K562 (cell line): ENCODE data around the gene ERF. TPM values are rescaled to one million over a fixed set of nuclear protein-coding genes. Genes with fewer than 3 reads are reported as not detected.

ENCODE experiments used
- CXXC5 ChIP-seq: fragments of 250-450 bp; sonication (Bioruptor Pico); IDR thresholded peaks from 2 replicates; pipeline ENCODE4 v1.8.0; 2022; ENCODE audit warnings: inconsistent platforms, mild to moderate bottlenecking, moderate library complexity
- DPF2 ChIP-seq: fragments of 450-650 bp; IDR thresholded peaks from 2 replicates; pipeline ENCODE4 v1.6.1; 2016
- GTF2E2 ChIP-seq: fragments of 200-800 bp; sonication (Bioruptor generic); IDR thresholded peaks from 2 replicates; pipeline ENCODE4 v1.6.1; 2016; ENCODE audit warnings: missing genetic modification characterization, missing compliant biosample characterization
- HDAC6 ChIP-seq: IDR thresholded peaks from 2 replicates; pipeline ENCODE4 v1.6.1; 2012; ENCODE audit warnings: low read depth, mild to moderate bottlenecking, control low read depth, inconsistent platforms, low read length, moderate library complexity
- LCOR ChIP-seq: sonication (generic); formaldehyde crosslinking; IDR thresholded peaks from 2 replicates; pipeline ENCODE4 v1.8.0; 2022; ENCODE audit warnings: mild to moderate bottlenecking, missing genetic modification reagents
- MXD1 ChIP-seq: fragments of 250-450 bp; sonication (Bioruptor Pico); IDR thresholded peaks from 2 replicates; pipeline ENCODE4 v1.8.0; 2021; ENCODE audit warnings: borderline replicate concordance, mild to moderate bottlenecking, moderate library complexity; ENCODE audit not compliant: poor library complexity, severe bottlenecking
- PHF8 ChIP-seq: fragments of 200-600 bp; sonication (generic); IDR thresholded peaks from 2 replicates; pipeline ENCODE4 v1.6.1; 2012; ENCODE audit warnings: mixed run types, mild to moderate bottlenecking, inconsistent platforms, low read length, moderate library complexity, borderline replicate concordance
- RBFOX2 ChIP-seq: fragments of 200-400 bp; formaldehyde crosslinking; IDR thresholded peaks from 2 replicates; pipeline ENCODE4 v1.6.1; 2017; ENCODE audit warnings: low read depth, mild to moderate bottlenecking, low read length, moderate library complexity
- RBM34 ChIP-seq: fragments of 200-400 bp; formaldehyde crosslinking; IDR thresholded peaks from 2 replicates; pipeline ENCODE4 v1.6.1; 2018; ENCODE audit warnings: low read length, borderline replicate concordance; ENCODE audit not compliant: insufficient read depth
- SIRT6 ChIP-seq: IDR thresholded peaks from one replicate; pipeline ENCODE4 v1.6.1; 2012; ENCODE audit warnings: low read depth, mild to moderate bottlenecking, control low read depth, inconsistent platforms, low read length, moderate library complexity
- STAT5B ChIP-seq: fragments of 250-450 bp; sonication (Bioruptor Pico); IDR thresholded peaks from 2 replicates; pipeline ENCODE4 v1.8.0; 2021; ENCODE audit warnings: mild to moderate bottlenecking, inconsistent platforms
- XRCC5 ChIP-seq: fragments of 200-400 bp; formaldehyde crosslinking; IDR thresholded peaks from 2 replicates; pipeline ENCODE4 v1.6.1; 2017; ENCODE audit warnings: low read depth, mild to moderate bottlenecking, low read length
- YBX1 ChIP-seq: fragments of 450-650 bp; IDR thresholded peaks from 2 replicates; pipeline ENCODE4 v1.7.1; 2016; ENCODE audit warnings: mild to moderate bottlenecking
- ZC3H4 ChIP-seq: sonication (generic); formaldehyde crosslinking; IDR thresholded peaks from 2 replicates; pipeline ENCODE4 v1.9.0; 2021; ENCODE audit warnings: missing genetic modification reagents, borderline replicate concordance
- ZEB2 ChIP-seq: fragments of 450-650 bp; IDR thresholded peaks from 2 replicates; pipeline ENCODE4 v1.6.1; 2016
- ZNF184 ChIP-seq: sonication (generic); formaldehyde crosslinking; IDR thresholded peaks from 2 replicates; pipeline ENCODE4 v1.5.0; 2020; ENCODE audit warnings: missing genetic modification reagents
- ZNF408 ChIP-seq: fragments of 250-450 bp; sonication (Bioruptor Pico); IDR thresholded peaks from 2 replicates; pipeline ENCODE4 v1.4.0; 2020; ENCODE audit warnings: low read depth, mild to moderate bottlenecking, moderate library complexity
- ZNF507 ChIP-seq: conservative IDR thresholded peaks from 2 replicates; pipeline ENCODE4 v1.6.1; 2017; ENCODE audit warnings: missing genetic modification characterization, missing compliant biosample characterization
- ZNF512 ChIP-seq: IDR thresholded peaks from 2 replicates; pipeline ENCODE4 v1.6.1; 2016; ENCODE audit warnings: missing genetic modification characterization, missing compliant biosample characterization
- ZNF586 ChIP-seq: fragments of 450-650 bp; formaldehyde crosslinking; conservative IDR thresholded peaks from 2 replicates; pipeline ENCODE4 v1.4.0; 2020; ENCODE audit warnings: mild to moderate bottlenecking, moderate library complexity
- ZNF668 ChIP-seq: fragments of 250-450 bp; sonication (Bioruptor Pico); IDR thresholded peaks from 2 replicates; pipeline ENCODE4 v1.8.0; 2022; ENCODE audit warnings: mild to moderate bottlenecking, inconsistent platforms
- polyA plus RNA-seq, 8 experiments: library from polyadenylated mRNA; depleted of rRNA in 4 of 8; stranded (reverse) in 5 of 8; unstranded in 3 of 8; fragments of >200 nt; fragmentation: Nextera tagmentation in 2 of 8; fragmentation: Illumina TruSeq in 1 of 8; extraction: Ambion mirVana in 2 of 8; extraction: Trizol in 1 of 8; gene quantifications; 2 replicates each; pipeline versions ENCODE4 v1.2.1 to v1.2.3, GENCODE V29; 2011 to 2014; ENCODE audit warnings: inconsistent platforms in 1 of 8, missing spikeins in 1 of 8
- total RNA-seq, 7 experiments: library from RNA; depleted of rRNA in 6 of 7; stranded (reverse); fragments of >200 nt in 6 of 7; fragmentation: Illumina TruSeq in 2 of 7; extraction: Trizol in 2 of 7; gene quantifications; 2 replicates each; pipeline versions ENCODE4 v1.2.1 to v1.2.3, GENCODE V29; 2011 to 2021; ENCODE audit warnings: low replicate concordance in 1 of 7
- TF ChIP-seq, protein P1 (sequence below): sonication (generic); formaldehyde crosslinking; IDR thresholded peaks from 2 replicates; pipeline ENCODE4 v1.8.0; 2022; ENCODE audit warnings: mild to moderate bottlenecking, missing genetic modification reagents
- TF ChIP-seq, protein P2 (sequence below), 3 experiments: fragments of 200-800 bp in 1 of 3; sonication (Bioruptor generic) in 1 of 3; sonication (generic) in 1 of 3; formaldehyde crosslinking in 1 of 3; IDR thresholded peaks; 2 replicates each; pipeline versions ENCODE4 v1.6.1 to v1.8.0; 2016 to 2022; ENCODE audit warnings: mild to moderate bottlenecking in 2 of 3, missing compliant biosample characterization in 2 of 3, missing genetic modification characterization in 2 of 3, missing genetic modification reagents in 1 of 3

ERF gene
- total and polyA plus RNA-seq, 9 of the 15 experiments (the other 6 are each of a cell fraction or from before 2014, with no cell fraction given) = 0.03 to 75.4 (median 27.0) TPM

- TF ChIP-seq XRCC5 (peak; percentile 75; the same call in 1 of the 2 replicates), STAT5B (CRISPR knock-in tag) (no peak), RBFOX2 (peak; percentile 62), RBM34 (no peak), GTF2E2 (tag) (no peak), ZEB2 (0 out of 2 replicates have a peak, but pooled peaks have one; percentile 60), ZC3H4 (no peak), PHF8 (no peak), MXD1 (CRISPR knock-in tag) (no peak), ZNF668 (CRISPR knock-in tag) (no peak), SIRT6 (no peak), ZNF507 (tag) (no peak), LCOR (CRISPR knock-in tag) (no peak), DPF2 (peak; percentile 81), ZNF586 (CRISPR knock-in tag) (no peak), ZNF184 (no peak), ZNF408 (no peak), CXXC5 (CRISPR knock-in tag) (peak; percentile 78), ZNF512 (tag) (no peak), HDAC6 (no peak), YBX1 (no peak)
- TF ChIP-seq, protein P1, sequence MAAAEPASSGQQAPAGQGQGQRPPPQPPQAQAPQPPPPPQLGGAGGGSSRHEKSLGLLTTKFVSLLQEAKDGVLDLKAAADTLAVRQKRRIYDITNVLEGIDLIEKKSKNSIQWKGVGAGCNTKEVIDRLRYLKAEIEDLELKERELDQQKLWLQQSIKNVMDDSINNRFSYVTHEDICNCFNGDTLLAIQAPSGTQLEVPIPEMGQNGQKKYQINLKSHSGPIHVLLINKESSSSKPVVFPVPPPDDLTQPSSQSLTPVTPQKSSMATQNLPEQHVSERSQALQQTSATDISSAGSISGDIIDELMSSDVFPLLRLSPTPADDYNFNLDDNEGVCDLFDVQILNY (CRISPR knock-in tag) = no peak
- TF ChIP-seq, protein P2, sequence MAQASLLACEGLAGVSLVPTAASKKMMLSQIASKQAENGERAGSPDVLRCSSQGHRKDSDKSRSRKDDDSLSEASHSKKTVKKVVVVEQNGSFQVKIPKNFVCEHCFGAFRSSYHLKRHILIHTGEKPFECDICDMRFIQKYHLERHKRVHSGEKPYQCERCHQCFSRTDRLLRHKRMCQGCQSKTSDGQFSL (CRISPR knock-in tag; IDR thresholded peaks at IDR 0.05) = no peak
- TF ChIP-seq, protein P2 (tag; IDR thresholded peaks at IDR 0.05) = no peak
Observed at GRCh38 chr19:42199440-42200115, 55.4 kb downstream of the ERF start (continued).
